SK-N-SH (cell line): ENCODE measurements around the gene CD40LG.

ENCODE experiments used
- CHD2 ChIP-seq: fragments of 150-350 bp; IDR thresholded peaks from 2 replicates; pipeline ENCODE4 v1.6.1; 2018; ENCODE audit warnings: low read length; ENCODE audit not compliant: partially characterized antibody
- EP300 ChIP-seq, 2 experiments: IDR thresholded peaks; 2 replicates each; pipeline versions ENCODE4 v1.4.0 to v1.6.1; 2012; ENCODE audit warnings: borderline replicate concordance in 1 of 2, low read depth in 1 of 2, low read length in 1 of 2
- EZH2phosphoT487 ChIP-seq: fragments of 200-600 bp; sonication (generic); IDR thresholded peaks from 2 replicates; pipeline ENCODE4 v1.6.1; 2017; ENCODE audit warnings: low read depth, mixed run types, mild to moderate bottlenecking, antibody characterized with exemption, moderate library complexity, borderline replicate concordance
- FOXJ3 ChIP-seq: sonication (generic); formaldehyde crosslinking; IDR thresholded peaks from 2 replicates; pipeline ENCODE4 v1.5.1; 2020; ENCODE audit warnings: mild to moderate bottlenecking, missing genetic modification reagents
- GABPA ChIP-seq: IDR thresholded peaks from 2 replicates; pipeline ENCODE4 v1.4.0; 2012; ENCODE audit warnings: low read depth, mild to moderate bottlenecking
- POLR2AphosphoS5 ChIP-seq: IDR thresholded peaks from 2 replicates; pipeline ENCODE4 v1.6.1; 2012; ENCODE audit warnings: low read depth, low read length
- RCOR1 ChIP-seq: fragments of 150-350 bp; IDR thresholded peaks from 2 replicates; pipeline ENCODE4 v1.6.1; 2017; ENCODE audit warnings: antibody characterized with exemption, low read length
- RFX5 ChIP-seq: IDR thresholded peaks from 2 replicates; pipeline ENCODE4 v1.6.1; 2012; ENCODE audit warnings: mild to moderate bottlenecking, improper control_type of control experiment, low read length
- SIN3A ChIP-seq: IDR thresholded peaks from 2 replicates; pipeline ENCODE4 v1.6.1; 2012; ENCODE audit warnings: low read depth, mild to moderate bottlenecking, low read length, moderate library complexity, borderline replicate concordance
- TAF1 ChIP-seq: IDR thresholded peaks from 2 replicates; pipeline ENCODE4 v1.6.1; 2012; ENCODE audit warnings: low read depth, mild to moderate bottlenecking, low read length, moderate library complexity, borderline replicate concordance
- TF ChIP-seq, protein P1 (sequence below): IDR thresholded peaks from 2 replicates; pipeline ENCODE4 v1.4.0; 2012; ENCODE audit warnings: low read depth
- TF ChIP-seq, protein P2 (sequence below): fragments of 200-600 bp; sonication (generic); IDR thresholded peaks from 2 replicates; pipeline ENCODE4 v1.6.1; 2017; ENCODE audit warnings: antibody characterized with exemption, mild to moderate bottlenecking, moderate library complexity
- TF ChIP-seq, protein P3 (sequence below): fragments of 150-350 bp; IDR thresholded peaks from 2 replicates; pipeline ENCODE4 v1.6.1; 2017; ENCODE audit warnings: antibody characterized with exemption, low read length, low read depth, borderline replicate concordance

DNA sequence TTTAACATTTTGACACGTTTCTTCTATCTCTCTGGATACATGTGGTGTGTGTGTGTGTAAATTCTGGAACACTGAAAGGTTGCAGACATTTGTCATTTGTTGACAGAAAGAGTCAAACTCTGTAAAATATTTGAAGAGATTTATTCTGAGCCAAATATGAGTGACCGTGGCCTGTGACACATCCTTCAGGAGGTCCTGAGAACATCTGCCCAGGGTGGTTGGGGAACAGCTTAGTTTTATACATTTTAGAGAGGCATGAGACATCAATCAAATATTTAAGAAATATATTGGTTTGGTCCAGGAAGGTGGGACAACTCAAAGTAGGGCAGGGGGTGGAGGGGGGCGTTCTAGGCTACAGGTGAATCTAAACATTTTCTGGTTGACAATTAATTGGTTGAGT lies 40.7 kb upstream of the CD40LG start:
- TF ChIP-seq POLR2AphosphoS5 (no peak), GABPA (no peak), CHD2 (no peak), RFX5 (no peak), RCOR1 (no peak), SIN3A (no peak), TAF1 (no peak), FOXJ3 (CRISPR knock-in tag) (no peak), EP300 (IDR thresholded peaks at IDR 0.05; ENCODE audit: borderline replicate concordance in 1 of 2, low read depth in 1 of 2, low read length in 1 of 2) (no peak), EZH2phosphoT487 (no peak)
- TF ChIP-seq, protein P1, sequence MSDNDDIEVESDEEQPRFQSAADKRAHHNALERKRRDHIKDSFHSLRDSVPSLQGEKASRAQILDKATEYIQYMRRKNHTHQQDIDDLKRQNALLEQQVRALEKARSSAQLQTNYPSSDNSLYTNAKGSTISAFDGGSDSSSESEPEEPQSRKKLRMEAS: no peak
- TF ChIP-seq, protein P2, sequence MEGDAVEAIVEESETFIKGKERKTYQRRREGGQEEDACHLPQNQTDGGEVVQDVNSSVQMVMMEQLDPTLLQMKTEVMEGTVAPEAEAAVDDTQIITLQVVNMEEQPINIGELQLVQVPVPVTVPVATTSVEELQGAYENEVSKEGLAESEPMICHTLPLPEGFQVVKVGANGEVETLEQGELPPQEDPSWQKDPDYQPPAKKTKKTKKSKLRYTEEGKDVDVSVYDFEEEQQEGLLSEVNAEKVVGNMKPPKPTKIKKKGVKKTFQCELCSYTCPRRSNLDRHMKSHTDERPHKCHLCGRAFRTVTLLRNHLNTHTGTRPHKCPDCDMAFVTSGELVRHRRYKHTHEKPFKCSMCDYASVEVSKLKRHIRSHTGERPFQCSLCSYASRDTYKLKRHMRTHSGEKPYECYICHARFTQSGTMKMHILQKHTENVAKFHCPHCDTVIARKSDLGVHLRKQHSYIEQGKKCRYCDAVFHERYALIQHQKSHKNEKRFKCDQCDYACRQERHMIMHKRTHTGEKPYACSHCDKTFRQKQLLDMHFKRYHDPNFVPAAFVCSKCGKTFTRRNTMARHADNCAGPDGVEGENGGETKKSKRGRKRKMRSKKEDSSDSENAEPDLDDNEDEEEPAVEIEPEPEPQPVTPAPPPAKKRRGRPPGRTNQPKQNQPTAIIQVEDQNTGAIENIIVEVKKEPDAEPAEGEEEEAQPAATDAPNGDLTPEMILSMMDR: no peak
- TF ChIP-seq, protein P3, sequence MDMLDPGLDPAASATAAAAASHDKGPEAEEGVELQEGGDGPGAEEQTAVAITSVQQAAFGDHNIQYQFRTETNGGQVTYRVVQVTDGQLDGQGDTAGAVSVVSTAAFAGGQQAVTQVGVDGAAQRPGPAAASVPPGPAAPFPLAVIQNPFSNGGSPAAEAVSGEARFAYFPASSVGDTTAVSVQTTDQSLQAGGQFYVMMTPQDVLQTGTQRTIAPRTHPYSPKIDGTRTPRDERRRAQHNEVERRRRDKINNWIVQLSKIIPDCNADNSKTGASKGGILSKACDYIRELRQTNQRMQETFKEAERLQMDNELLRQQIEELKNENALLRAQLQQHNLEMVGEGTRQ: no peak
